Panc1 (cell line): ENCODE results near the gene TRERF1.

Source experiments
- POLR2AphosphoS5 ChIP-seq: IDR thresholded peaks from 2 replicates; pipeline ENCODE4 v1.6.1; 2012; ENCODE audit warnings: mild to moderate bottlenecking, low read depth, low read length, moderate library complexity
- REST ChIP-seq, 2 experiments: IDR thresholded peaks; 2 replicates each; pipeline ENCODE4 v1.6.1; 2011 to 2012; ENCODE audit warnings: low read depth in 2 of 2, control low read depth in 1 of 2, low read length in 1 of 2, mild to moderate bottlenecking in 1 of 2, moderate library complexity in 1 of 2; ENCODE audit not compliant: insufficient read depth in 1 of 2
- TF ChIP-seq, protein P1 (sequence below): fragments of 450-650 bp; IDR thresholded peaks from 2 replicates; pipeline ENCODE4 v1.5.1; 2017; ENCODE audit warnings: mild to moderate bottlenecking

GRCh38 chr6:42488129-42488528 lies 36.4 kb upstream of the TRERF1 start:
- TF ChIP-seq POLR2AphosphoS5 (no peak), REST (IDR thresholded peaks at IDR 0.05; ENCODE audit: insufficient read depth in 1 of 2, low read depth in 2 of 2, low read length in 1 of 2) (no peak)
- TF ChIP-seq, protein P1, sequence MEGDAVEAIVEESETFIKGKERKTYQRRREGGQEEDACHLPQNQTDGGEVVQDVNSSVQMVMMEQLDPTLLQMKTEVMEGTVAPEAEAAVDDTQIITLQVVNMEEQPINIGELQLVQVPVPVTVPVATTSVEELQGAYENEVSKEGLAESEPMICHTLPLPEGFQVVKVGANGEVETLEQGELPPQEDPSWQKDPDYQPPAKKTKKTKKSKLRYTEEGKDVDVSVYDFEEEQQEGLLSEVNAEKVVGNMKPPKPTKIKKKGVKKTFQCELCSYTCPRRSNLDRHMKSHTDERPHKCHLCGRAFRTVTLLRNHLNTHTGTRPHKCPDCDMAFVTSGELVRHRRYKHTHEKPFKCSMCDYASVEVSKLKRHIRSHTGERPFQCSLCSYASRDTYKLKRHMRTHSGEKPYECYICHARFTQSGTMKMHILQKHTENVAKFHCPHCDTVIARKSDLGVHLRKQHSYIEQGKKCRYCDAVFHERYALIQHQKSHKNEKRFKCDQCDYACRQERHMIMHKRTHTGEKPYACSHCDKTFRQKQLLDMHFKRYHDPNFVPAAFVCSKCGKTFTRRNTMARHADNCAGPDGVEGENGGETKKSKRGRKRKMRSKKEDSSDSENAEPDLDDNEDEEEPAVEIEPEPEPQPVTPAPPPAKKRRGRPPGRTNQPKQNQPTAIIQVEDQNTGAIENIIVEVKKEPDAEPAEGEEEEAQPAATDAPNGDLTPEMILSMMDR, result no peak
